Activated CD4-positive, alpha-beta memory T cell treated with anti-CD3 and anti-CD28 coated beads, Interleukin-2, amount 10 ng/mL, durations not matched to agents 7 days and 5 days (primary cell): ENCODE data around the gene AATK. TPM values are rescaled to one million over a fixed set of nuclear protein-coding genes. Genes with fewer than 3 reads are reported as not detected.

Source experiments
- CTCF ChIA-PET: fragments of 350-600 bp; sonication (Branson Sonifier 250); formaldehyde crosslinking; loops from one replicate; lab custom pipeline; 2021; ENCODE audit warnings: antibody characterized with exemption, inconsistent platforms; lab: Charles Lee
- POLR2A ChIA-PET: fragments of 350-600 bp; sonication (Branson Sonifier 250); formaldehyde crosslinking; loops from one replicate; lab custom pipeline; 2021; ENCODE audit warnings: antibody characterized with exemption; lab: Charles Lee
- DNase-seq: peaks from one replicate; pipeline ENCODE4 v3.0.0-alpha.2; 2020
- H3K27ac Mint-ChIP-seq: one replicate; pipeline ENCODE4 v1.8.0; 2021; ENCODE audit warnings: mild to moderate bottlenecking, mixed read lengths
- H3K27me3 Mint-ChIP-seq: one replicate; pipeline ENCODE4 v1.8.0; 2021; ENCODE audit warnings: mixed read lengths
- H3K36me3 Mint-ChIP-seq: one replicate; pipeline ENCODE4 v1.8.0; 2021; ENCODE audit warnings: low read depth, mixed read lengths
- H3K4me1 Mint-ChIP-seq: one replicate; pipeline ENCODE4 v1.8.0; 2021; ENCODE audit warnings: mixed read lengths
- H3K4me3 Mint-ChIP-seq: one replicate; pipeline ENCODE4 v1.8.0; 2021; ENCODE audit warnings: mild to moderate bottlenecking, mixed read lengths
- H3K9me3 Mint-ChIP-seq: one replicate; pipeline ENCODE4 v1.8.0; 2021; ENCODE audit warnings: mixed read lengths
- total RNA-seq, 2 experiments: library from RNA; stranded (reverse); gene quantifications; one replicate each; pipeline ENCODE4 v1.2.3, GENCODE V29; 2021

AATK gene
- total RNA-seq, 2 experiments from 2014 or later, result 1.1 to 1.8 TPM

GRCh38 chr17:81170727-81171494 lies 4.9 kb upstream of the AATK start:
- H3K27ac Mint-ChIP-seq, result no peak overlapping the region
- H3K4me3 Mint-ChIP-seq, result no peak overlapping the region
- no peak for DNase-seq
- H3K4me1 Mint-ChIP-seq, result no peaks in the 10 kb centered on the region
- ChIA-PET POLR2A (no interaction called here), CTCF (no interaction called here)
- H3K27me3 Mint-ChIP-seq, result peaks cover 13% of the 10 kb centered on the region
- H3K9me3 Mint-ChIP-seq, result no peaks in the 10 kb centered on the region
- H3K36me3 Mint-ChIP-seq, result no peaks in the 10 kb centered on the region

DNA sequence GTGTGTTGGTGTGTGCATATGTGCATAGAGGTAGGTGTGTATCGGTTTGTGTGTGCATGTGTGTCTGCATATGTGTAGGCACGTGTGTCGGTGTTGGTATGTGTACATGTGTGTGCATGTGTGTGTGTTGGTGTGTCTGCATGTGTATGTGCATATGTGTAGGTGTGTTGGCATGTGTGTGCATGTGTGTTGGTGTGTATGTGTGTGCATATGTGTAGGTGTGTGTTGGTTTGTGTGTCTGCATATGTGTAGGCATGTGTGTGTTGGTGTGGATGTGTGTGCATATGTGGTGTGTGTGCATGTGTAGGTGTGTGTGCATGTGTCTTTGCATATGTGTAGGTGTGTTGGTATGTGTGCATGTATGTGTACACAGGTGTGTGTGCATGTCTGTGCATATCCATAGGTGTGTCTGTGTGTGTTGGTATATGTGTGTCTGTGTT lies 3.9 kb upstream of the AATK start:
- Mint-ChIP-seq H3K36me3 (no peaks in the 10 kb centered on the region), H3K27ac (no peak overlapping the region), H3K9me3 (no peaks in the 10 kb centered on the region), H3K4me1 (no peaks in the 10 kb centered on the region), H3K4me3 (no peak overlapping the region), H3K27me3 (peaks cover 10% of the 10 kb centered on the region)
- DNase-seq, result no peak
- ChIA-PET CTCF (no interaction called here), POLR2A (no interaction called here)

DNA sequence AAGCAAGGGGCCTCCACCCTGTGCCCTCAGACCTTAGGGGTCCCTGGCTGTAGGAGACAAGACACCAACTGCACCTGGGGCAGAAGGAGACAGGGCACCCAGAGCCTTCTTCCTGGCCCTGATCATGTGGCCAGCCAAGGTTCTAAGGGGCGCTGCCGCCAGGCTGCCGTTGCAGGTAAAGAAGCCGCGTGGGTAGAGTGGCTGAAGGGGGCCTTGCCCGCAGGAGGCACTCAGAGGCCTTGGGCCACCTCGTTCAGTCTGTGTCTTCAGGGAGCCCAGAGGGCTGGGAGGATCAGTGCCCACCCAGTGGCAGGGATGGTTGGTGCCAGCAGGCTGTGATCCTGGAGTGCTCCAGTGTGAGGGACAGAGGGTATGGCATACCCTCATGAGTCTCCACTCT lies 1.6 kb upstream of the AATK start:
- DNase-seq, result no peak
- Mint-ChIP-seq H3K4me1 (no peaks in the 10 kb centered on the region), H3K36me3 (no peaks in the 10 kb centered on the region), H3K27me3 (peaks cover 10% of the 10 kb centered on the region), H3K27ac (no peak overlapping the region), H3K4me3 (no peak overlapping the region), H3K9me3 (no peaks in the 10 kb centered on the region)
- POLR2A ChIA-PET, result no interaction called here
- CTCF ChIA-PET, result no interaction called here

DNA sequence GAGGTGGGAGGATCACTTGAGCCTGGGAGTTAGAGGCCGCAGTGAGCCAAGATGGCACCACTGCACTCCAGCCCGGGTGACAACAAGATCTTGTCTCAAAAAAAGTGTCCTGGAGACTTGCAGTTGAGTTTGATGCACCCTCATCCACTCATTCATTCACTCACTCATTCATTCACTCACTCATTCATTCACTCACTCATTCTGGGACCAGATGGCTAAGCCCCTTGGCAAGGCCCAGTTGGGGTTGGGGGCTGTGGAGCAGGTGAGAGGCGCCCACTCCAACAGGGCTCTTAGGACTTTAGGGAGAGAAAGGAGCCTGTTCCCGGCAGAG lies 1.1 kb upstream of the AATK start:
- no peak overlapping the region for H3K4me3 Mint-ChIP-seq
- CTCF ChIA-PET, result no interaction called here
- H3K9me3 Mint-ChIP-seq, result no peaks in the 10 kb centered on the region
- H3K36me3 Mint-ChIP-seq, result no peaks in the 10 kb centered on the region
- DNase-seq, result no peak
- H3K4me1 Mint-ChIP-seq, result no peaks in the 10 kb centered on the region
- POLR2A ChIA-PET, result no interaction called here
- no peak overlapping the region for H3K27ac Mint-ChIP-seq
- peaks cover 10% of the 10 kb centered on the region for H3K27me3 Mint-ChIP-seq

DNA sequence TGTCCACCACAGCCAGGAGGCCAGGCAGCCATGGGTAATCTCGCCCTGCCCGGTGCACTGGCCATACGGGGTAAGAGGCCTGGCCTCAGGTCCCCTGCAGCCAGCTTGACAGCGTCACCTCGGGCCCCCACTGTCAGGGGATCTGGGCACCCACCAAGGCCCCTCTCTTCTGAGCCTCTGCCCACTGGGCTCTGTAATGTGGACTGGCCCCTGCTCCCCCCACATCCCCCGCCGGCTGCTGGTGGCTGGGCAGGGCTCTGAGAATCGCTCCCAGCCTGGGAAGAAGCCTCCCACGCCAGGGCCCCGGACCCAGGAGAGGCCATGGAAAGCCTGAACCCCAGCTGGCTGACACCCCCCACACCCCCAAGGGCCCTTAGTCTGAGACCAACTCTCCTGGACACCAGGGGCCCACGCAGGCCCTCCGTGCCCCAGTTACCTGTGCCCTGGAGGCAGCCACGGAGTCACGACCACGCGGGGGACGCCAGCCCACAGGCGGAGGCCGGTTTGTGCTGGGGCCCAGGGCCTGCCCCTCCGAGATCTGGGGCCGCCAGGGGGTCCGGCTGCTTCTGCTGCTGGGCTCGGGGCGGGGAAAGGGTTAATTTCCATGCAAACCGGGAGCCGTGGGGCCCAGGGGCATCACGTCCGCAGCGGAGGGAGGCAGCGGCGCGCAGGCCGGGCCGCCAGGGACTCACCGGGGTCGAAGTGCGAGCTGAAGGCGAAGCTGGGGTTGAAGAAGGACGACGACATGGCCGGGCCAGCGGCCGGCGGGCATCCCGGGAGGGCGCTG lies 582 bp downstream of the AATK start, which contains the start of gene PVALEF:
PVALEF (plus strand) TSS at position 262 of the 787 bp plus-strand sequence. CDS start 15,720 bp downstream, outside the sequence.
- no peak for DNase-seq
- no peaks in the 10 kb centered on the region for H3K36me3 Mint-ChIP-seq
- no peak within 1 kb of the TSS for H3K4me3 Mint-ChIP-seq
- no peaks in the 10 kb centered on the region for H3K9me3 Mint-ChIP-seq
- no peak within 1 kb of the TSS for H3K27ac Mint-ChIP-seq
- POLR2A ChIA-PET, result no interaction called here
- peaks cover 14% of the 10 kb centered on the region for H3K27me3 Mint-ChIP-seq
- CTCF ChIA-PET, result no interaction called here
- no peaks in the 10 kb centered on the region for H3K4me1 Mint-ChIP-seq

- CTCF ChIA-PET, result no interaction called here
- Mint-ChIP-seq H3K27ac (no peak overlapping the region), H3K4me3 (no peak overlapping the region), H3K27me3 (peaks cover 14% of the 10 kb centered on the region), H3K36me3 (no peaks in the 10 kb centered on the region), H3K4me1 (no peaks in the 10 kb centered on the region), H3K9me3 (no peaks in the 10 kb centered on the region)
- DNase-seq, result no peak
- POLR2A ChIA-PET, result no interaction called here
Measured at GRCh38 chr17:81164371-81165245, 1.4 kb downstream of the AATK start.

DNA sequence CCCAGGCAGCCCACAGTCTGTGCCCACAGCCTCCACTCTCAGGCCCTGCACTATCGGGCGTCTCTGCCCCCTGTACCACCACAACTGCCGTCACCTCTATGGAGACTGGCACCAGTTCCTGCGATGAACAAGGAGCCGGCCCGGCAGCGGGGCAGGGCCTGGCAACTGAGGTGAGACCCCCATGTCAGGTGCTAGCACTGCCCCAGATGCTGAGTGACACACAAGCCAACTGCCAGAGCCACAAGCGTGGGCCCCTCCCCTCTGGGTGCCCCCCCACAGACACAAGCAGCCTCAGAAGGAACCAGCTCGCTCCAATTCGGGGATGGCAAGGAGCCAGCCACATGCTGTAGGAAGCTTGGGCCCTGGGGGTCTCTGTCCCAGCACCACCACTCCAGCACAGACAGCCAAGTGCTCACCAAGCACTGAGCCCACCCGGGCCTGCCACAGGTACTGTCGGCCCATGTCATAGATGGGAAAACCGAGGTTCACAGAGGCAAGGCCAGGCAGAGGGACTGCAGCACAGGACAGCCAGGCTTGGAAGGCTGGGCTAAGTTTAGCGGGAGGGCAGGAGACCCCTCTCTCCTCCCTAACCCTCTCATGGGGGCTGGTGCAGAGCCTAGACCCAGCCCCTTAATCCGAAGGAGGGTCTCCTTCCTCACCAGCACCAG lies 2.2 kb downstream of the AATK start:
- Mint-ChIP-seq H3K36me3 (no peaks in the 10 kb centered on the region), H3K9me3 (no peaks in the 10 kb centered on the region), H3K27ac (no peak overlapping the region), H3K4me1 (no peaks in the 10 kb centered on the region), H3K4me3 (no peak overlapping the region), H3K27me3 (peaks cover 14% of the 10 kb centered on the region)
- ChIA-PET POLR2A (no interaction called here), CTCF (no interaction called here)
- no peak for DNase-seq

- Mint-ChIP-seq H3K9me3 (no peaks in the 10 kb centered on the region), H3K4me1 (no peaks in the 10 kb centered on the region), H3K4me3 (no peak overlapping the region), H3K27me3 (peaks cover 14% of the 10 kb centered on the region), H3K27ac (no peak overlapping the region), H3K36me3 (no peaks in the 10 kb centered on the region)
- CTCF ChIA-PET, result no interaction called here
- DNase-seq, result no peak
- POLR2A ChIA-PET, result no interaction called here
Measured at GRCh38 chr17:81163051-81163695, 2.8 kb downstream of the AATK start.

GRCh38 chr17:81162491-81162890 lies 3.5 kb downstream of the AATK start:
- Mint-ChIP-seq H3K27ac (no peak overlapping the region), H3K9me3 (no peaks in the 10 kb centered on the region), H3K27me3 (peaks cover 14% of the 10 kb centered on the region), H3K4me3 (no peak overlapping the region), H3K36me3 (no peaks in the 10 kb centered on the region), H3K4me1 (no peaks in the 10 kb centered on the region)
- ChIA-PET POLR2A (no interaction called here), CTCF (no interaction called here)
- DNase-seq, result no peak

GRCh38 chr17:81161972-81162371 lies 4.0 kb downstream of the AATK start:
- no peaks in the 10 kb centered on the region for H3K36me3 Mint-ChIP-seq
- ChIA-PET POLR2A (no interaction called here), CTCF (no interaction called here)
- no peaks in the 10 kb centered on the region for H3K9me3 Mint-ChIP-seq
- H3K4me3 Mint-ChIP-seq, result no peak overlapping the region
- H3K27me3 Mint-ChIP-seq, result peaks cover 10% of the 10 kb centered on the region
- no peak for DNase-seq
- H3K4me1 Mint-ChIP-seq, result no peaks in the 10 kb centered on the region
- no peak overlapping the region for H3K27ac Mint-ChIP-seq

GRCh38 chr17:81161536-81161935 lies 4.5 kb downstream of the AATK start:
- Mint-ChIP-seq H3K9me3 (no peaks in the 10 kb centered on the region), H3K4me1 (no peaks in the 10 kb centered on the region), H3K4me3 (no peak overlapping the region), H3K27ac (no peak overlapping the region), H3K27me3 (peaks cover 8% of the 10 kb centered on the region), H3K36me3 (no peaks in the 10 kb centered on the region)
- no peak for DNase-seq
- ChIA-PET CTCF (no interaction called here), POLR2A (no interaction called here)

DNA sequence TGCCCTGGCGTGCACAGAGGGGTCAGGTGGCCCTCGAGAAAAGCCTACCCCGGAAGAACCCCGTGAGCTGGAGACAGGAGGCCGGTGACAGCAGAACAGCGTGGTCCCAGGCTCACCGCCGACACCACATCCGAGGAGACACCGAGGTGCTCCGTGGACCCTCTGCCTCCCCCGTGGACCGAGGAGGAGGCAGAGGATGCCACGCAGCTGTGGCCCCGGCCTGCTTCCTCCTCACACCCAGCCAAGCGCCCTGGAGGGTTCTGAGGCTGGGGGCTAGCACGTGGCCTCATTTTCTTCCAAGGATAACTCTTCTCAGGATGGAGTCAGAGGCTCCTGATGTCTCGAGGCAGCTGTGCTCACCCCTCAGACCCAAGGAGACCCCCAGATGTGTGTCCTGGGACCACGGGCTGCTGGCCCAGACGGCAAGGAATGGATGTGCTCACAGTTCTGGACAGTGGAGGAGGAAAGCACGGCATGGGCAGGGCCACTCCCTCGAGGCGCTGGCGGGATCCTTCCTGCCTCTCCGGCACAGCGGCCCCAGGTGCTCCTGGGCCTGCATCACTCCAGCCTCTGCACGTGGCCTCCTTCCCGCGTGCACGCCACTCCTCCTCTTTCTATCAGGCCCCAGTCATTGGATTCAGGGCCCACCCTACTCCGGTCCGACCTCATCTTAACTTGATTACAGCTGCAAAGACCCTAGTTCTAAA lies 5.1 kb downstream of the AATK start:
- no peak overlapping the region for H3K4me3 Mint-ChIP-seq
- no peaks in the 10 kb centered on the region for H3K4me1 Mint-ChIP-seq
- peaks cover 8% of the 10 kb centered on the region for H3K27me3 Mint-ChIP-seq
- ChIA-PET POLR2A (no interaction called here), CTCF (no interaction called here)
- no peak for DNase-seq
- H3K27ac Mint-ChIP-seq, result no peak overlapping the region
- no peaks in the 10 kb centered on the region for H3K9me3 Mint-ChIP-seq
- H3K36me3 Mint-ChIP-seq, result no peaks in the 10 kb centered on the region
